Measurements from ENCODE around the gene PACSIN3.

The PACSIN3 gene

DNA sequence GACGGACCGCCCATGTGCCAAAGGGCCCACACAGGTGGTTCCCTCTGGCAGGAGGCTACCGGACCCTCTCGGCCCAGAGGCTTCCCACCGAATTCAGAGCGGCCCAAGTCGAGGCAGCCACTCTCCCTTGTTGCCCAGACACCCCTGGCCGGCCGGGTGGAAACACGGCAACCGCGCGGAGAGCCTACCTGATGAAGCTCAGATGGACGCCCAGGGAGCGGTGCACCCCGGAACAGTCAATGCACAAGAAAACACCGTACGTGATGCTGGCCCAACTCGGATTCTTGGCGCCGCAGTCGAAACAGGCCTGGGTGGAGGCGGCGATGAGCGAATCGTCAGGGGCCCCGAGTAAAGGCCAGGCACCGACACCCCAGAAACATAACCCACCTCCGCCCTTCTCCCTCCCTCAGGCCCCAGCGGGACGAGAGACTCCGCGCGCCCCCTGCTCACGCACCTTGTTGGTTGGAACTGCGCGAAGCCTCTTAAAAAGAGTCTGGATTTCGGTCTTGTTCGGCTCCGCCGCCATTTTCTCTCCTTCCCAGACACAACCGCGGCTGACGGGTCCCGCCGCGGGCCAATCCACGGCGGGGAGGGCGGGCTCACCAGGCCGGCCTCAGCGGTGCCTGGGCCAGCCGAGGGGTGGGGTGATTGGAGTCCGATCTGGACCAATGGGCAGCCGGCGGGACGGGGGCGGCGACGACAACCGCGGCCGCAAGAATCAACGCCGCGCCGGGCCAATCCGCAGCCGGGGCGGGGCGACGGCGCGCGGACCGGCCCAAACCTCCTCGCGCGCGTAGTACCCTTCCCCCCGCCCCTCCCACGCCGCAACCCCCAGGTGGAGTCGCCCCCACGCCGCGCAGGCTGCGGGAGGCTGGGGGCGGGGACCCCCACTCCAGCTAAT is 9.7 kb downstream of the PACSIN3 start, which contains the start of gene ARFGAP2:
TSS of gene ARFGAP2 (minus strand) at position 552 of the 901 bp plus-strand sequence. CDS start at position 526, 26 bp downstream.
- DNase-seq (ENCODE audit: low spot score) = peak; percentile 96

DNA sequence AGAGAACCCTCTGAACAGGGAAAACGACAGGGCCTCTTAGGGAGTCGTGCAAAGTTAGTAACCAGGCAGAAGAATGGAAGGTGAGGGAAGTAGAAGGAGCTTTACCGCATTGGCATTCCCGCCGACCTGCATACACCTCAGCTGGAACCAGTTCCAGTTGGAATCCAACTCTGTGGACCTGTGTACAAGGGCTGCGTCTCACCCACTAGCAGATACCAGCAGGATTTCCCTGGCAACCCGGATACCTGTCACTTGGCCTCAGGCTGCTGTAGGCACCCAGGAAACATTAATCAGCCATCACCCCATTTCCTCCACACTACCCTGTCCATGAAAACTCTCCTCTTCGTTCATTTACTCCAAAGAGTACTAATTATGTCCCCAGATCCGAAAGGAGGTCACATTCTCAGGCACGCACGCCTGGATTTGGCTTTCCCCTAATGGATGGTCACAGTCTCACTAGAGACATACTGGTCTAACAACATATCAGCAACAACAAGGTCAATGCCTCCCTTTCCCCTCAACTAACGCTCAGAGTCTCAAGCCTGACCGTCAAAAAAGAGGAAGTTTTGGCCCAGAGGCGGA is 10.4 kb downstream of the PACSIN3 start:
- peak; percentile 16 for DNase-seq (ENCODE audit: low spot score)

DNA sequence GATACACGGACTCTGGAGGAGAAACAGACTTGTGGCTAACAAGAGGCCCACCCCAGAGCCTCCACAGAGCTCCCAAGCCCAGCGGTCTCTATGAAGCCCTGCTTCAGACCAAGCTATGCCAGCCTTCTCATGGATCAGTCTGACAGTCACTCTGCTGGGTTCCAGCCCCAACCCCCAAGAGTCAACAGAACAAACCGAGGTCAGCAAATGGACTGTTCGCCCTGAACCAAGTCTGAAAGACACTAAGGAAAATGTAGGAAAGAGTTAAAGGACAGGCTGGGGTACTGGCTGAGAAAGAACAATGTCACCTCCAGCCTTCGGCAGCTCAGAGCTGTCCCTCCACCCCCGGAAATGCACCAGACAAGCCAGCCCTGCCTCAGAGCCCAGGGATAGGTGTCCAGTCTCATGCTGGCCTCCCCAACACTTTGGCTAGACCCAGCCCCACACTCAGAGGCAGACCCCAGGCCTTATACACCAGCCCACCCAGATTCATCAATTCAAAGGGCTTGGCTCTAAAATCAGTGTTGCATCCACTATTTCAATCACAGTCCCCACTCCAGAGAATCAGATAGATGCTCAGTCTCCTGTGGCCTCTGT is 13.4 kb downstream of the PACSIN3 start:
- no peak for DNase-seq (ENCODE audit: low spot score)

DNA sequence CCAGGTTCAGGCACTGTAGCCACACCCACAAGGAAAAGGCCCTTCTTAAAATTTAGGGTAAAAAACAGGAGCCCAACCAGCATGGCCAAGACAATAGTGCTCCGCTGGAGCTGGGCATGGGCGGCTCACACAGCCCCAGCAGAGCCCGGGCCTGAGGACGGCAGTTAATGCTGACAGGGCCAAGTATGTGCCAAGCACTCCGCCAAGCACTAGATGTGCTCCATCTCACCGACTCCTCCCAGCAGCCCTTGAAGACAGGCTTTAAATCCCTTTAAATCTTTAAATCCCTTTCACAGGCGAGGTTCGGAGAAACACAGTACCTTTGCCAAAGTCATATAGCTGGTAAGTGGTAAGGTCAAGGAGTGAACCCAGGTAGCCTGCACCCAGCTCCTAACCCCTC is 14.4 kb downstream of the PACSIN3 start:
- DNase-seq (ENCODE audit: low spot score) = no peak

DNA sequence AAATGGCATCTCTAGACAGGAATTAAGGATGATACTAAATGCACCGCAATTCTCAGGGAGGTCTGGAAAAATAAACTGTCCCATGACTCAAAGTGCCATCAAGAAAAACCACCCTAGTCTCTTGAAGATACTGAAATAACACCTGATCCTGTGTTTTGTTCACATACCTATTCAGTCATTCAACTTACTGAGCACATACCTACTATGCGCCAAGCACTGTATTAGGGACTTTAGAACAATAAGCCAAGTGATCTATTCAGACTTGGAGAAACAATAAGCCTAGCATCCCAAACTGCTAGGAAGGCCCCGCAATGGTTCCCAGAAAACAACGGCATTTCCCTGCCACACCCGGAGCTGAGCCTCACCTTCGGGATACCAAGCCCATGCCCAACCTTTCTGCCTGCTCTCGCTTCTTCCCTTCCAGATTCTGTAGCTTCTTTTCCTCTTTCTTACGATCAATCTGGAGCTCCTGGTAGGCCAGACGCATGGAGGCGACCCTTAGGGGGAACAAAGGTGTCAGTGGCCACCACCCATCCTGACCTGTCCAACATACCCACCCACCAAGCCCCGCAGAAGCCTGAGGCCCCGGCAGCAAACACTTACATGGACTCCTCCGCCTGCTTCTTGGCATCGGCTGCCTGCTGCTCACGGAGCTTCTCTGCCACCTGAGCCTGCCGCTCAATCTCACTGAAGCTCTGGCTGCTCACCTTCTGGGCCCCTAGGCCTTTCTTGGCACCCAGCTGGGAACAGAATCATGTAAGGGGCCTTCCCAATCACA is 15.0 kb downstream of the PACSIN3 start:
- no peak for DNase-seq (ENCODE audit: low spot score)

DNA sequence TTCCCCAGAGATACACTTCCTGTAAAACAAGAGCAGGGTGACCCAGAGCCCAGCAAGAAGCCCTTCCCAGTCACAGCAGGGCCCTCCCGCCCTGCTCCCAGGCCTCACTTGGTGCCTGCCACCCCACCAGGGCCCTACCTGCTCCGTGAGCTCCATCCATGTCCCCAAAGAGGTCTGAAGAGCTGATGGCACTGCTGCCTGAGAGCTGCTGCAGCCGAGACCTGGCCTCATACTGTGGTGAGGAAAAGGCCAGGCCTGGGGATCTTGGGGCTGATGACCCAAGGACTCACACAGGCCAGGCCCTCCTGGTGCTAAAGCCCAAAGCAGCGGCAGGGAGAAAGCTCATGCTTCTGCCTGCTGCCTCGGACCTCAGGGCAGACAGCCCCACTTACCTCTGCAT is 19.9 kb downstream of the PACSIN3 start:
- no peak for DNase-seq (ENCODE audit: low spot score)

DNA sequence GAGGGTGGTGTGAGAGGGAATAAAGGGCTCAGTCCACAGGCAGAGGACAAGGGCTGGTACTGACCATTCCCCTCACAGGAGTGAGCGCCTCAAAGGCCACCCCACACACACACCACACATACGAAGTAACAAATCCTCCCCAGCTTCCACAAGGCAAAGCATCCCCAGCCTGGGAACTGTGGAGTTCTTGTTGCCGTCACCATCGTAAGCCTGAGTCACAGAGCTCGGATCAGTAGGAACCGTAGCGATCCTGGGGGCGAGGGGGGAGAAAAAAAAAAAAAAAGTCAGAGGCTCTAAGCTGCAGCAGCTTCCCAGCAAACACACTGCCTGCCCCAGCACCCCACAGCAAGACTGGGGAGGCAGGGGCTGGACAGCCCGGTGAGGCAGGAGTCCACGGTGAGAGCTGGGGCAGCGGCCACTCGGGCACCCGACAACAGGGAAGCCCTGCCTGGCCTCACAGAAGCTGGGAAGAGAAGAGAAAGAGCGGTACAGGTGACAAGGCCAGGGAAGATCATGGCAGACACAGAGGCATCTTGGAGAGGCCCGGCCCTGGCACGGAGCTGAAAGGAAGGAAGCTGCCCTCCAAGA is 20.9 kb downstream of the PACSIN3 start:
- DNase-seq (ENCODE audit: low spot score) = no peak

DNA sequence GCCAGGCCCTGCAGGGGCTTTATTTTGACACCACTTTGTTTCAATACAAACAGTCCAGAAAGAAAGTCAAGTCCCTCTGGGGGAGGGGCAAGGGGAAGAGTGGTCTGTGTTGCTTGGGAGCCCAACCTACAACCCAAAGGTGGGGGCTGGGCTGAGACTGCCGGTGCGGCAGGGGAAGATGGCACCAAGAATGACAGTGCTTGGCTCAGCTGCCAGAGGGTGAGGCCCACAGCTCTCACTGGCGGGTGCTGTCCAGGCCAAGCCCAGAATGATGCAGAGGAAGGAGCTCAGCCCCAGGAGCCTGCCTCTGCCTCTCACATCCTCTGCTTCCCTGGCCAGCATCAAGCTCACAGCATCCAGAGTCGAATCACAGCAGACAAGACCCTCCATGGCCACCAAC is 21.9 kb downstream of the PACSIN3 start:
- DNase-seq (ENCODE audit: low spot score) = no peak

DNA sequence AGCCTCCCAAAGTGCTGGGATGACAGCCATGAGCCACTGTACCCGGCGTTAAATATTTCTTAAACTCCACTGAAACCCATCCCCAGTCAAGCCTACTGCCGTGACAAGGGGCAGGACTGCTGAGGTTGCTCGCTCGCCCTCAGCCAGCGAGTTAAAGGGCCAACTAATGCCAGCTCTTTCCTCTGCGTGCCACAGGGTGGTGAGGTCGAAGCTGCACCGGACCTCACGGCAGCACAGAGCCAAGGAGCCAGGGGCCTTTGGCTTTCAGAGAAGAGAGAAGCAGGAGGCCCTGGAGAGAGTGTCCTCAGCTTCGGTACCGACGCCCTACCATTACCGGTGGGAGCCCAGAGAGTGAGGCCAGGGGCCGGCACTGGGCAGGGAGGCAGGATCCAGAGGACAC is 22.3 kb downstream of the PACSIN3 start:
- no peak for DNase-seq (ENCODE audit: low spot score)

DNA sequence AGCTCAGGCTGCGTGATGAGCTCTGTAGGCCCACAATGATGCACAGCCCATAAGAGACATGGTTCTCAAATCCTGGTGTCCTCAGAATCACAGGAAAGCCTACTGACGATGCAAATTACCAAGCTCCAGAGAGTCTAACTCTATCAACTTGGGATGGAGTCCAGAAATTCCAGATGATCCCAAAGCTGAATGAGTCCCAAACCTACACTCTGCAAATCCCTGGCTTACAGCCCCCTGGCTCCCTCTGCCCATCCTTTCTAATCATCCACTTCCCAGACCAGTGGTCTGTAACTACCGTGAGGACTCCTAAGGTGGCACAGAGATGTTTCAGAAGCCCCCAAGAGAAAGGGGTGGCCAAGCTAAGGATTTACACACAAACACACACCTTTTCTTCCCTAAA is 23.0 kb downstream of the PACSIN3 start:
- DNase-seq (ENCODE audit: low spot score) = no peak

DNA sequence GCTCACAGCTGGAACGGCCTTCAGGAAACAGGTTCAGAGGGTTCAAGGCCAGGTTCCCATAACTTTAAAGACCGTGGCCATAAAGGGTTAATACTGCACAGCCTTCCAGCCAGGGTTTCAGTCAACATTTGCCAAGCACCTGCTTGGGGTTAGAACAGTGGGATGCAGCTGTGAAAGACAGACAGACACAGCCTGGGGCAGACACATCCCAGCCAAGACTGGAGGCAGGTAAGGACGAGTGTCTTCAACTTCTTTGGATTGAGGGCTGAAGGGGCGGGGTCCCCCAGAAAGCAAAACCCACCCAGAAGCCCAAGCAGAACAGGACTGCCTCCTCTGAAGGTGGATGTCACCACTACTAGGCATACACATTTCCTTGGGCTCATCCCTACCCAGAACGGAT is 23.8 kb downstream of the PACSIN3 start:
- no peak for DNase-seq (ENCODE audit: low spot score)

DNA sequence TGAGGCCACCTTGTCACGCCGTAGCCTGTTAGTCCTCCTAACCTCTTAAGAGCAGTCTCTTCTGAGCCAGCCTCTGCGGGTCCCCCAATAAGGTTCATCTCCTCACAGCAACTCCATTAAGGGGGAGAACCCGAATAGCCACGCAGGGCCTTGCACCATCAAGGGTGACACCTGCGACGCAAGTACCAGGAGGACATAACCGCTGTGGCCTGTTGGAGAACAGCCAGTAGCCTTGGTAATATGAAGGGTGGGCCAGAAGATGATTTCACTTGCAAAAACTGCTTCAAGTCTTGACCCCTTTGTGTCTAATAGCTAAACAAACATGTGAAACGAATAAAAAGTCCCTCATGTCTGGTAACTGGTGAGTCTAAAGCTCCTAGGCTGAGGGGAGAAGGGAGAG is 24.3 kb downstream of the PACSIN3 start:
- no peak for DNase-seq (ENCODE audit: low spot score)

DNA sequence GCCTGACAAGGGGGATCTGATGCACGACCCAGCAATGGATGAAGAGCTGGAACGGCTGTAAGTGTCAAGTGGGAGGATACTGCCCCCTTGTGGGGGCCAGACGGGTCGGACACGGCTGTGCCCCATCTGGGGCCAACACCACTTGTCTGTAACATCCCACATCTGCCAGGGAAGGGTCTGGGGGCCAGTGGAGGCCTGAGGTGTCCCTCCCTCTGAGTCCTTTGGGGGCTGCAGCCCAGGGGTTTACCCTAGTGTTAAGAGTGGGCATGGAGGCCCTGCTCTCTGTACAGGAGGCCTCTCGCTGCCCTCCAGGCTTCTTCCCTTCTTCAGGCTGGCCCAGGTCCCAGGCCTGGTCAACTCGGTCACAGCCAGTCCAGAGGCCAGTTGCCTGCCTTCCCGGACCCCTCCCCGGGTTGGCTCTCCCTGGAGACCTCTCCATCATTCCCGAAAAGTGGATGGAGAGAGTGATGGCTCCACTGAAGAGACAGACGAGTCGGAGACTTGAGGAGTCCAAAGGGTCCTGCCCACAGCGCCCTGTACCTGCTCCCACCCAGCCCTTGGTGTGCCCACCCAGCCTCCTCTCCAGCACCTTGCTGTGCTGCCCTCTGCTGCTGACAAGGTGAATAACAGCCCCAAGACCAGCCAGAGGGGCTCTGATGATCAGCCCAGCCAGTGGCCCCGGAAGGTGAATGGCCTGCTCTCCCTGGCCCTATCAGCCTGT is 24.9 kb downstream of the PACSIN3 start:
- DNase-seq (ENCODE audit: low spot score) = peak; percentile 66

DNA sequence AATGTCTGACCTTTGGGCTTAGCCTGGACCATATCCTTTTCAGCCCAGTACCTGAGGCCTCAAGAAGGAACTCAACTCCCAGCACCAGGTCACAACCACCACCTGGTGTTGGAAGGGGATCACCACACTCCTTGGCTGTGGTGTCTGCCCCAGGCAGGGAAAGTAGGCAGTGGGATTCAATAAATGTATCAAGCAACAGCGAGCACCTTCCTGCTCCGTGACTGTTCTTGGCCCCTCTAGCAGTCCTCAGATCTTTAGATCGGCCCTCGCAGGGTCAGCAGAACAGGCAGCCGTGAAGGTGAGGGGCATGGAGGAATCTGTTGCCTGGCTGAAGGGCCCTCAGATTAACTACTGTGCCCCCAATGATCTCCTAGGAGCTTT is 25.5 kb downstream of the PACSIN3 start:
- no peak for DNase-seq (ENCODE audit: low spot score)

DNA sequence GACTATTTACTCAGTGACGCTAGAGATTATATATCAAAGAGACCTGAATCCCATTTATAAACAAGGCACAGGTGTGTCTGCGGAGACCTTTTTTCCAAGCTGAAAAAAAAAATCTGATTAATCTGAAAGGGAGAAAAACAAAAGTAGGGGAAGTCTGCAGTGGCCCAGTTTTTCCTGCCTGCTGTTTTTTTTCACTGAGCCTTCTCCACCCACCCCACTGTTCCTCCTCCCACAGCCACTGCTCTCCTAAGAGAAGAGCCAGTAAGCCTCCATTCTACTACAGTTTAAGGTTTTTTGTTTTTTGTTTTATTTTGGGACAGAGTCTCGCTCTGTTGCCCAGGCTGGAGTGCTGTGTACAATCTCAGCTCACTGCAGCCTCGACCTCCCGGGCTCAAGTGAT is 28.0 kb downstream of the PACSIN3 start:
- DNase-seq (ENCODE audit: low spot score) = no peak

DNA sequence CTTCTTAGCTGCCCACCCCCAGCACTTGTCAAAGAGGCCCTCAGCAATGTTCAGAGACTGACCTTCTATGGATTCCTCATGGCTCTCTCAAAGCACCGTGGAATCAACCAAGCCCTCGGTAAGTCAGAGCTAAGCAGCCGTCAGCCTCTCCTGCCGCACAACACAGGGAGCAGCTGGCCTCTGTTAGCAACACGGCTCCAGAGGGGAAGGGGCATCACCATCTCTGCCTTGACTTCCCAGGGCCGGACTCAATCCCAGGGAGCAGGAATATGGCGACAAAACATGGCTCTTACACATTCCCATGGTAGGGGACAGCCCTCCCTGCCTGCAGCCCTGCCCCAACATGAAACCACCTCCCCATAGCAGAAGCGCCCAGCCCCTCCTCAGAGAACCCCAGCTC is 28.4 kb downstream of the PACSIN3 start:
- DNase-seq (ENCODE audit: low spot score) = no peak

DNA sequence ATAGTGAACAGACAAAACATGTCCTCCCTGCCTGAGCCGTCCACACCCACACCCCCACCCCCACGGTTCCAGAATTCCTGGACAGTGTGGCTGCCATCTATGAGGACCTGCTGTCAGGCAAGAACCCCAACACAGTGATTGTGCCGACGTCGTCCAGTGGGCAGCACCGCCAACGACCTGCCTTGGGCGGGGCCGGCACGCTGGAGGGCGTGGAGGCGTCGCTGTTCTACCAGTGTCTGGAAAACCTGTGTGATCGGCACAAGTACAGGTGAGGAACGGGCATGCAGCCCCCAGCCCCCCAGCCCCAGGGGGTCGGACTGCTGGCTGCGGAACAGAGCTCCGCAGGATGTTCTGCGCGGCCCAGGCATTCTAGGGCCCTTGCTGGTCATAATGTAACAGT is 29.3 kb downstream of the PACSIN3 start:
- DNase-seq (ENCODE audit: low spot score) = no peak

DNA sequence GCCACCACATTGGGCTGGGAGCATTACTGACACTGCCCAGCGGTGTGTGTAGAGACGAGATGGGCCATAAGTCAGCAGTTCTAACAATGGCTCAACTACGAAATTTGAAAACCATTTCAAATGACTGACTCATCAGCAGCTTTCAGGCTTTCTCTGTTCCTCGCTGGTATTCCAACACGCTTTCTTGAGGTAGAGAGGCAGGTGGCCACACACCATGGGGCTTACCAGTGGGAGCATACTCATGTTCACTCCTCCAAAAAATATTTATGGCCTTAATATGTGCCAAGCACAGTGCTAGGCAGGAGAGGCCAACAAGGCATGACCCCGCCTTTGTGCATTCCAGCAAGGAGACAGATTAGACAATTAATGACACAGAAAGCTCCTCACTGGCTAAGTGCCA is 29.9 kb downstream of the PACSIN3 start:
- peak; percentile 30 for DNase-seq (ENCODE audit: low spot score)

DNA sequence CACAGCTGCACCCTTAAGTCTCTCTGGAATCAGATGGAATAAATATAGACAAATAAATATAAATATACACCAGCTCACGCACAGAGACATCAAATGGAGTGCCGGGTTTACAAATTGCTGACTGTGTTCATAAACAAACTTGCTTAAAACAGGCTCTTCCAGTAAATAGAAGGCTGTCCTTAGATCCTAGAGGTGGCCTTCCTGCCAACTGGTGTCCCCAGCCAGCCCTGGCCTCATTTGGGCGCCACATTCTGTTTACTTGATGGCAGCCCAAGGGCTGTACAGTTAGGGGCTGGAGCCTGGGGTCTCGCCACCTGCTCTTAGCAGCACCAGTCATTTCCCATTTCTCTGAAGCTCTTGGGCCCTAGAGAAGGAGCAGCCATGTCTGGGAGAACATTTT is 30.4 kb downstream of the PACSIN3 start:
- no peak for DNase-seq (ENCODE audit: low spot score)

DNA sequence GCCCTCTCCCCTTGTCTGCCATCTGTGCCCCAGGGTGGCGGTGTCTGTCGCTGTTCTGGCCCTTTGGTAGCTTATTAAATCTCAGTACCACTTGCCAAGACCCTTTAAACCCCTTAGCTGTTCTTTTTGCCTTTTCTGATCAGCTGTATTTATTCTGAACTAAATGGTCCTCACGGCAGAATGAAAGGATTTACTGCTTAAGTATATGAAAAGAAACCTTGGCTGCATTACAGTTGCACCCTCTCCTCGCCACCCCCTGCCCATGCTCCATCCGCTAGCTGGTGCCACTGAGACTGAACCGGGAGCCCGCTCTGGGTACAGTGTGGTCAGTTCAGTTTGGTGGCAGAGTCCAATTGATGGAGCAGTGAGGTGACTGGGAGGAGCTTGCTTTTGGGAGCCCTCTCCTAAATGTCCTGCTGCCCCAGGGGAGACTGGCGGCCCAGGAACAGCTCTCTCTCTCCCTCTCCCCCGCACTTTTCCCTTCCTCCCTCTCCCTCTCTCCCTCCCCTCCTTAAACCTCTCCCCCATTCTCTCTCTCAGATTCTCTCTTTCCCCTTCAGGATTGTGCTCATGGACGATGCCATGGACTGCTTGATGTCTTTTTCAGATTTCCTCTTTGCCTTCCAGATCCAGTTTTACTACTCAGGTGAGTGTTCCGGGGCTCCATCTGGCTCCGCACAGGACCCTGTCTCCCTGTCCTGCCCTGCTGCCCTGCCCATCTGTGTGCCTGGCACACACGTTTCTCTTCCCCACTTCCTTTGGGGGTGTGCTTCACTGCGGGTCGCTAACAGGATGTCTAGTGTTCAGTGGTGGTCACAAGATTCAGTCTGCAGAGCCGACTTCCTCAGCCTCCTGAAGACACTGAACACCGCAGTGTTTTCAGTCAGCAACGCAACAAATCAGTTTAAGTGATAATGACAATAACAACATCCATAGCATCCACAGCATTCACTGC is 31.3 kb downstream of the PACSIN3 start:
- no peak for DNase-seq (ENCODE audit: low spot score)

All from kidney tubule cell (primary cell).